ENCODE results near the gene RUNX2. TPM values are rescaled to one million over a fixed set of nuclear protein-coding genes. Genes with fewer than 3 reads are reported as not detected.
"Not testable (repeated sequence)": the region's sequence is repeated elsewhere in the genome, so short reads cannot be mapped to it uniquely, and the experiment has no call there.

RUNX2 gene
- total RNA-seq, 4 donors from 2014 or later, result 1.00 to 8.1 (median 3.6) TPM

DNA sequence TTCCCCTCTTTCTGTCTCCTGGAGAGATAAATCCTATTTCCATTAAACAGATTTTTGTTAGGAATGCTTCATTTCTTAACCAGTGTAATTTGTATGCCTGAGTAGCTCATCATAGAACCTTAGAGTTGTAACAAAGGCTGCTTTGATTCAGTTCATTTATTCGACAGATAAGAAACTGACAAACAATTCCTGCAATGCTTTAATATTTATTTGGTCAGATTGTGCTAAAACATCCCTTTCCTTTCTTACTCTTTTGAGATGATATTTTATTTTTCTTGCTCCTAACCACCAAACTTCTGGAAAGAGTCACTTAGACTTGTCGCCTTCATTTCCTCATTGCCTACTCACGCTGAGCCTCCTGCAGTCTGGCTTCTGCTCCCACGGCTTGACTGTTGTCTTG lies 138.6 kb downstream of the RUNX2 start:
- Histone ChIP-seq H3K27me3 (no peaks in the 10 kb centered on the region), H3K4me1 (peaks cover 0 to 2% (median 0%) of the 10 kb centered on the region in 4 donors), H3K4me3 (no peak overlapping the region), H3K27ac (no peak overlapping the region), H3K9me3 (no peaks in the 10 kb centered on the region), H3K36me3 (no peaks in the 10 kb centered on the region)
- intact Hi-C loops (cut with DNase I; ENCODE audit: low total_unique reads) (no loop called here), in situ Hi-C loops (cut with MboI; ENCODE audit: low pct_ligation_motif_present in 1 of 4, low pct_unique_long_range_greater_than_20kb in 1 of 4, low sequenced_read_pairs in 3 of 4) (no loop called here)
- WGBS, 2 donors (ENCODE audit: low coverage in 1 of 2), result 77 to 92% methylated on average over 3 to 4 of the region's 4 CpGs
- DNase-seq, result no peak
- TF ChIP-seq POLR2AphosphoS5 (IDR thresholded peaks at IDR 0.05) (no peak), POLR2A (IDR thresholded peaks at IDR 0.05) (no peak), EP300 (IDR thresholded peaks at IDR 0.05; ENCODE audit: low read depth) (no peak)
- TF ChIP-seq, protein P1, sequence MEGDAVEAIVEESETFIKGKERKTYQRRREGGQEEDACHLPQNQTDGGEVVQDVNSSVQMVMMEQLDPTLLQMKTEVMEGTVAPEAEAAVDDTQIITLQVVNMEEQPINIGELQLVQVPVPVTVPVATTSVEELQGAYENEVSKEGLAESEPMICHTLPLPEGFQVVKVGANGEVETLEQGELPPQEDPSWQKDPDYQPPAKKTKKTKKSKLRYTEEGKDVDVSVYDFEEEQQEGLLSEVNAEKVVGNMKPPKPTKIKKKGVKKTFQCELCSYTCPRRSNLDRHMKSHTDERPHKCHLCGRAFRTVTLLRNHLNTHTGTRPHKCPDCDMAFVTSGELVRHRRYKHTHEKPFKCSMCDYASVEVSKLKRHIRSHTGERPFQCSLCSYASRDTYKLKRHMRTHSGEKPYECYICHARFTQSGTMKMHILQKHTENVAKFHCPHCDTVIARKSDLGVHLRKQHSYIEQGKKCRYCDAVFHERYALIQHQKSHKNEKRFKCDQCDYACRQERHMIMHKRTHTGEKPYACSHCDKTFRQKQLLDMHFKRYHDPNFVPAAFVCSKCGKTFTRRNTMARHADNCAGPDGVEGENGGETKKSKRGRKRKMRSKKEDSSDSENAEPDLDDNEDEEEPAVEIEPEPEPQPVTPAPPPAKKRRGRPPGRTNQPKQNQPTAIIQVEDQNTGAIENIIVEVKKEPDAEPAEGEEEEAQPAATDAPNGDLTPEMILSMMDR (IDR thresholded peaks at IDR 0.05), result no peak

DNA sequence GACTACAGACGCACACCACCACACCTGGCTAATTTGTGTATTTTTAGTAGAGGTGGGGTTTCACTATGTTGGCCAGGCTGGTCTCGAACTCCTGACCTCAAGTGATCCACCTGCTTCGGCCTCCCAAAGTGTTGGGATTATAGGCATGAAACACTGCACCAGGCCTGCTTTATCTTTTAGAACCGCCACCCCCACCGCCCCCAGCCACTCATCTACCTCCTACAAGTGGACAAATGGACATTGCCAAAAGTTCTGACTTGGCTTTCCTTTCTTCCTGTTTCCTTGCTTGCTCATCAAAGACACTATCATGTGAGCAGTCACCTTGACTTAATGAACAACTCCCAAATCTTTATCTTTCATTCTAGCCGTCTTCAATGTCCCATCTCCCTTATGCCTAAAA lies 139.3 kb downstream of the RUNX2 start:
- H3K9me3 ChIP-seq; H3K27ac ChIP-seq; H3K4me1 ChIP-seq; H3K4me3 ChIP-seq; DNase-seq; intact Hi-C loops (cut with DNase I; ENCODE audit: low total_unique reads); H3K36me3 ChIP-seq; in situ Hi-C loops (cut with MboI; ENCODE audit: low pct_ligation_motif_present in 1 of 4, low pct_unique_long_range_greater_than_20kb in 1 of 4, low sequenced_read_pairs in 3 of 4); H3K27me3 ChIP-seq: not testable (repeated sequence)
- 81 to 92% methylated on average over 2 to 6 of the region's 6 CpGs for WGBS, 2 donors (ENCODE audit: low coverage in 1 of 2)

DNA sequence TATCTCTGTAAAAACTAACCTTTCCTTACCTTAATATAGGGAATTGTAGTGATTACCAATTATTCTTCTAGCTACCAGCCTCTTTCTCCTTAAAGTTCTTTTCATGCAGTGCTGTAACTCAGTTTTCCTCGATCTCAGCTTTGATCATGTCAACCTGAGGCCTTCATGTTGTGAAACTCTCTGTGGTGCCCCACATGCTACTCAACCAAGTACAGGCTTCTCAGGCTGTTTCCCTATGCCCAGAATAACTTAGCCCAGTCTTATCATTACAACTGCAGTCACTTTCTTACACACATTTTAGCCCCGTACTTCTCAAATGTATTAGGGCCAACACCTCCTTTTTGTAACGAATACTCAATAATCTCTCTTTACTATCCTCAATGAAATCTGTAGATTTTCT lies 139.7 kb downstream of the RUNX2 start:
- Histone ChIP-seq H3K27ac (no peak overlapping the region), H3K4me1 (peaks cover 0 to 3% (median 1%) of the 10 kb centered on the region in 4 donors), H3K9me3 (no peaks in the 10 kb centered on the region), H3K4me3 (no peak overlapping the region), H3K27me3 (no peaks in the 10 kb centered on the region), H3K36me3 (no peaks in the 10 kb centered on the region)
- in situ Hi-C loops (cut with MboI; ENCODE audit: low pct_ligation_motif_present in 1 of 4, low pct_unique_long_range_greater_than_20kb in 1 of 4, low sequenced_read_pairs in 3 of 4) (no loop called here), intact Hi-C loops (cut with DNase I; ENCODE audit: low total_unique reads) (no loop called here)
- TF ChIP-seq EP300 (IDR thresholded peaks at IDR 0.05; ENCODE audit: low read depth) (no peak), POLR2A (IDR thresholded peaks at IDR 0.05) (no peak), POLR2AphosphoS5 (IDR thresholded peaks at IDR 0.05) (no peak)
- TF ChIP-seq, protein P1 (IDR thresholded peaks at IDR 0.05), result no peak
- DNase-seq, result no peak
- WGBS, 2 donors (ENCODE audit: low coverage in 1 of 2), result 77 to 87% methylated on average over 3 of the region's 3 CpGs

DNA sequence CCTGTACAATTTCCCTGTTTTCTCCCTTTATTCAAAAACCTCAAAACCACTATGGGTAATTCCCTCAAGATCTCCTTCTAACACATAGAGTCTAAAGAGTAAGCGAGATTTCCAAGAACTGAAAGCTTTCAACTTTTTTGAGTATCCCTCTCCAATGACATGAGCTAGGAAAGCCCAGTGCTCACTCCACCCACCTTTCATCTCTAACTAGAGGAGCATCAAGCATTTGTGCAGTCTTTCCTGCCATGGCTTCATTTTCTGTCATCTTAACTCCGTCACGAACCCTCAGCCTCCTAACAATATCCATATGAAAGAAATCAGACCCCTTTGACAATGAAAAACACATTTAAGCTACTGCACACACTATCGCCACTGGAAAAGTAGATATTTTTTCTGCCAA lies 141.5 kb downstream of the RUNX2 start:
- Histone ChIP-seq H3K9me3 (no peaks in the 10 kb centered on the region), H3K27me3 (no peaks in the 10 kb centered on the region), H3K27ac (no peak overlapping the region), H3K36me3 (no peaks in the 10 kb centered on the region), H3K4me3 (no peak overlapping the region), H3K4me1 (peaks cover 0 to 21% (median 5%) of the 10 kb centered on the region in 4 donors)
- 94 to 96% methylated on average over 4 of the region's 4 CpGs for WGBS, 2 donors (ENCODE audit: low coverage in 1 of 2)
- intact Hi-C loops (cut with DNase I; ENCODE audit: low total_unique reads) (no loop called here), in situ Hi-C loops (cut with MboI; ENCODE audit: low pct_ligation_motif_present in 1 of 4, low pct_unique_long_range_greater_than_20kb in 1 of 4, low sequenced_read_pairs in 3 of 4) (no loop called here)
- TF ChIP-seq EP300 (IDR thresholded peaks at IDR 0.05; ENCODE audit: low read depth) (no peak), POLR2A (IDR thresholded peaks at IDR 0.05) (no peak), POLR2AphosphoS5 (IDR thresholded peaks at IDR 0.05) (no peak)
- TF ChIP-seq, protein P1 (IDR thresholded peaks at IDR 0.05), result no peak
- DNase-seq, result no peak

DNA sequence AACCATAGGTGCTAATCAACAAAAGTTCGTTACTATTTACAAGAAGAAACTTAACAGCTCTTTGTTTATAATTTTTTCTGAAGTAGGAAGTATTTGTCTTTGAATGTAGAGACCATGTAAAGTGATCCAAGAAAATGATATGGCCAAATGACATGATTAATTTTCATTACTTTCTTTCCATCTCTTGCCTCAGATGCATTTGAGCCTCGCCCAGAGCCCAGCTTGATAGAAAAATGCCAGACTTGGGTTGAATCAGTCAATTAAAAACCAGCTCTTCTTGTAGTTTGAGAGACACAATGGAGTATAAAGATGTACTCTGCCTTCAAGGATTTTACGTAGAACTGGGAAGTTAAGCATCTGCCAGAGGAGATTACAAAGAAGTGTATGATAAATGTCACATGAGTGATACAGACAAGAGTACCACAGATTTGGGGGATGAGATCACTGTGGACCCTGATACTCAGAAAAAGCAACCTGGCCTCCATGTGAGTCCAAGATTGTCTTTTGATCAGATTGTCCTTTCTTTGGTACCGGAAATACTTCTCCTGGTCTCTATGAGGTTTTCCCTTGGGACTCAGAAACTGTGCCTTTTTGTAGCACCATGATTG lies 142.1 kb downstream of the RUNX2 start:
- no peaks in the 10 kb centered on the region for H3K36me3 ChIP-seq
- H3K27me3 ChIP-seq, result no peaks in the 10 kb centered on the region
- H3K9me3 ChIP-seq, result no peaks in the 10 kb centered on the region
- in situ Hi-C loops (cut with MboI; ENCODE audit: low pct_ligation_motif_present in 1 of 4, low pct_unique_long_range_greater_than_20kb in 1 of 4, low sequenced_read_pairs in 3 of 4), result no loop called here
- no peak overlapping the region for H3K4me3 ChIP-seq
- DNase-seq, result no peak
- peaks cover 0 to 22% (median 5%) of the 10 kb centered on the region in 4 donors for H3K4me1 ChIP-seq
- no peak for TF ChIP-seq POLR2AphosphoS5 (IDR thresholded peaks at IDR 0.05)
- TF ChIP-seq EP300 (IDR thresholded peaks at IDR 0.05; ENCODE audit: low read depth), result no peak
- TF ChIP-seq, protein P1 (IDR thresholded peaks at IDR 0.05), result no peak
- no peak for TF ChIP-seq POLR2A (IDR thresholded peaks at IDR 0.05)
- intact Hi-C loops (cut with DNase I; ENCODE audit: low total_unique reads), result no loop called here
- no peak overlapping the region for H3K27ac ChIP-seq
- 89 to 91% methylated on average over 4 of the region's 4 CpGs for WGBS, 2 donors (ENCODE audit: low coverage in 1 of 2)
